HepG2 (cell line): ENCODE data around the gene SLC22A5. TPM values are rescaled to one million over a fixed set of nuclear protein-coding genes. Genes with fewer than 3 reads are reported as not detected.

Experiments
- BORCS8-MEF2B ChIP-seq: sonication (generic); formaldehyde crosslinking; IDR thresholded peaks from 2 replicates; pipeline ENCODE4 v1.8.0; 2022; ENCODE audit warnings: mild to moderate bottlenecking, missing genetic modification reagents
- CENPX ChIP-seq: sonication (generic); formaldehyde crosslinking; IDR thresholded peaks from 2 replicates; pipeline ENCODE4 v1.9.0; 2021; ENCODE audit warnings: mild to moderate bottlenecking, missing genetic modification reagents, moderate library complexity
- CREB1 ChIP-seq, 2 experiments: fragments of 450-650 bp in 1 of 2; IDR thresholded peaks; 2 replicates each; pipeline ENCODE4 v1.6.1; 2016 to 2017; ENCODE audit warnings: control low read depth in 1 of 2, mild to moderate bottlenecking in 1 of 2, missing compliant biosample characterization in 1 of 2, missing genetic modification characterization in 1 of 2
- HMG20B ChIP-seq: conservative IDR thresholded peaks from 2 replicates; pipeline ENCODE4 v1.6.1; 2016; ENCODE audit warnings: missing genetic modification reagents, missing compliant biosample characterization
- KLF15 ChIP-seq: sonication (generic); formaldehyde crosslinking; IDR thresholded peaks from 2 replicates; pipeline ENCODE4 v1.8.1; 2023; ENCODE audit warnings: borderline replicate concordance, mild to moderate bottlenecking, inconsistent platforms, missing genetic modification reagents, mixed read lengths
- MAFG ChIP-seq: sonication (generic); formaldehyde crosslinking; IDR thresholded peaks from 2 replicates; pipeline ENCODE4 v1.5.1; 2020; ENCODE audit warnings: mild to moderate bottlenecking, missing genetic modification reagents
- MTF2 ChIP-seq: sonication (generic); formaldehyde crosslinking; IDR thresholded peaks from 2 replicates; pipeline ENCODE4 v1.5.0; 2020; ENCODE audit warnings: missing genetic modification reagents, borderline replicate concordance
- POLR2G ChIP-seq: fragments of 200-400 bp; formaldehyde crosslinking; IDR thresholded peaks from 2 replicates; pipeline ENCODE4 v1.6.1; 2018; ENCODE audit warnings: mild to moderate bottlenecking, low read depth, low read length, moderate library complexity
- RFX3 ChIP-seq: IDR thresholded peaks from 2 replicates; pipeline ENCODE4 v1.6.1; 2016; ENCODE audit warnings: missing biosample characterization, missing genetic modification reagents
- TAF1 ChIP-seq: sonication (generic); formaldehyde crosslinking; IDR thresholded peaks from 2 replicates; pipeline ENCODE4 v1.4.0; 2020; ENCODE audit warnings: missing genetic modification reagents
- TCF7 ChIP-seq: sonication (generic); IDR thresholded peaks from 2 replicates; pipeline ENCODE4 v1.6.1; 2016; ENCODE audit warnings: antibody characterized with exemption, low read depth
- ZNF432 ChIP-seq: sonication (generic); formaldehyde crosslinking; IDR thresholded peaks from 2 replicates; pipeline ENCODE4 v1.5.0; 2020; ENCODE audit warnings: missing genetic modification reagents, mild to moderate bottlenecking, borderline replicate concordance
- ZNF543 ChIP-seq: sonication (generic); formaldehyde crosslinking; IDR thresholded peaks from 2 replicates; pipeline ENCODE4 v1.4.0; 2020; ENCODE audit warnings: mild to moderate bottlenecking, missing genetic modification reagents
- ZNF556 ChIP-seq: sonication (generic); formaldehyde crosslinking; IDR thresholded peaks from 2 replicates; pipeline ENCODE4 v1.4.0; 2020; ENCODE audit warnings: mild to moderate bottlenecking, missing genetic modification reagents, borderline replicate concordance
- ZNF776 ChIP-seq: sonication (generic); formaldehyde crosslinking; IDR thresholded peaks from 2 replicates; pipeline ENCODE4 v1.4.0; 2020; ENCODE audit warnings: mild to moderate bottlenecking, missing genetic modification reagents
- ZNF782 ChIP-seq: sonication (generic); formaldehyde crosslinking; IDR thresholded peaks from 2 replicates; pipeline ENCODE4 v1.4.0; 2020; ENCODE audit warnings: missing genetic modification reagents, mild to moderate bottlenecking, borderline replicate concordance
- ZNF841 ChIP-seq: sonication (generic); formaldehyde crosslinking; IDR thresholded peaks from 2 replicates; pipeline ENCODE4 v1.8.1; 2023; ENCODE audit warnings: missing genetic modification reagents, borderline replicate concordance
- polyA plus RNA-seq, 8 experiments: library from polyadenylated mRNA; depleted of rRNA in 3 of 8; stranded (reverse) in 7 of 8; unstranded in 1 of 8; fragments of >200 nt; fragmentation: Illumina TruSeq in 4 of 8; extraction: Trizol in 4 of 8; gene quantifications; 2 replicates each; pipeline versions ENCODE4 v1.2.1 to v1.2.3, GENCODE V29; 2011 to 2016; ENCODE audit warnings: low read depth in 4 of 8, missing spikeins in 1 of 8, mixed read lengths in 1 of 8; ENCODE audit not compliant: insufficient read depth in 1 of 8
- total RNA-seq, 5 experiments: library from RNA; depleted of rRNA; stranded (reverse); fragments of >200 nt; fragmentation: Illumina TruSeq; extraction: Trizol; gene quantifications; 2 replicates each; pipeline ENCODE4 v1.2.3, GENCODE V29; 2016; ENCODE audit warnings: low read depth in 1 of 5
- TF ChIP-seq, protein P1 (sequence below): sonication (generic); formaldehyde crosslinking; IDR thresholded peaks from 2 replicates; pipeline ENCODE4 v1.8.1; 2023; ENCODE audit warnings: mild to moderate bottlenecking, inconsistent platforms, moderate library complexity, missing genetic modification reagents, borderline replicate concordance
- TF ChIP-seq, protein P2 (sequence below): IDR thresholded peaks from 2 replicates; pipeline ENCODE4 v1.6.1; 2016; ENCODE audit warnings: mild to moderate bottlenecking
- TF ChIP-seq, protein P3 (sequence below): sonication (generic); formaldehyde crosslinking; IDR thresholded peaks from 2 replicates; pipeline ENCODE4 v1.4.0; 2020; ENCODE audit warnings: missing genetic modification reagents
- TF ChIP-seq, protein P4 (sequence below): sonication (generic); formaldehyde crosslinking; IDR thresholded peaks from 2 replicates; pipeline ENCODE4 v1.5.0; 2020; ENCODE audit warnings: missing genetic modification reagents
- TF ChIP-seq, protein P5 (sequence below): sonication (generic); formaldehyde crosslinking; IDR thresholded peaks from 2 replicates; pipeline ENCODE4 v1.4.0; 2020; ENCODE audit warnings: mild to moderate bottlenecking, missing genetic modification reagents
- TF ChIP-seq, protein P6 (sequence below): sonication (generic); formaldehyde crosslinking; IDR thresholded peaks from 2 replicates; pipeline ENCODE4 v1.8.0; 2022; ENCODE audit warnings: missing genetic modification reagents, mild to moderate bottlenecking, borderline replicate concordance

Gene SLC22A5
- total and polyA plus RNA-seq, 2 of the 13 experiments (the other 11 are each of a cell fraction or from before 2014, with no cell fraction given): 7.1 to 15.1 TPM

DNA sequence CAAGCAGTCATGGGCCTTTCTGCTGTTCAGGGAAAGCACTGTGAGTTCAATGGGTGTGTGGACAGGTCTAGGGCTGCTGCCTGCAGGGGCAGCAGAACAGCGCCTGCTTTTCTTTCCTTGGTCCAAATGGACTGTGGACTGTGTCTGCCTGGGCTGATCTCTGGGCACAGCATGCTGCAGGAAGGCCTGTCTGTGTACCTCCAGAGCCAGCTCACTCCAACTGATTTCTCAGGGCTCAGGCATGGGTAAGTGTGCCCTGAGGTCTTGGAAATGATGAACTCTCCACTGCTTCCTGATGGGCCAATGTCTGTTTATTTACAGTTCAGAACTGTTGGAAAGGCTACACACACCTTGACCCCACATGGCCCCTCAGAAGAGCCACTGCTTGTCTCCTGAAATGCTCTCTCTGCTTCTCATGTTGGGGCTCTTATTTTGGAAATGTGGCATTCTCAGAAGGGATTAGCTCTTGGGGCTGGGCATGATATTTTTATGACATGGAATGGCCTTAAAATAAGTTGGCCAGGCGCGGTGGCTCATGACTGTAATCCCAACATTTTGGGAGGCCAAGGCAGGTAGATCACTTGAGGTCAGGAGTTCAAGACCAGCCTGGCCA, 48.3 kb upstream of the SLC22A5 start (continued):
- no peak for TF ChIP-seq ZNF782 (CRISPR knock-in tag)
- TF ChIP-seq, protein P1, sequence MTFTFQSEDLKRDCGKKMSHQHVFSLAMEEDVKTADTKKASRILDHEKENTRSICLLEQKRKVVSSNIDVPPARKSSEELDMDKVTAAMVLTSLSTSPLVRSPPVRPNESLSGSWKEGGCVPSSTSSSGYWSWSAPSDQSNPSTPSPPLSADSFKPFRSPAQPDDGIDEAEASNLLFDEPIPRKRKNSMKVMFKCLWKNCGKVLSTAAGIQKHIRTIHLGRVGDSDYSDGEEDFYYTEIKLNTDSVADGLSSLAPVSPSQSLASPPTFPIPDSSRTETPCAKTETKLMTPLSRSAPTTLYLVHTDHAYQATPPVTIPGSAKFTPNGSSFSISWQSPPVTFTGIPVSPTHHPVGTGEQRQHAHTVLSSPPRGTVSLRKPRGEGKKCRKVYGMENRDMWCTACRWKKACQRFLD (CRISPR knock-in tag): no peak
- TF ChIP-seq, protein P2, sequence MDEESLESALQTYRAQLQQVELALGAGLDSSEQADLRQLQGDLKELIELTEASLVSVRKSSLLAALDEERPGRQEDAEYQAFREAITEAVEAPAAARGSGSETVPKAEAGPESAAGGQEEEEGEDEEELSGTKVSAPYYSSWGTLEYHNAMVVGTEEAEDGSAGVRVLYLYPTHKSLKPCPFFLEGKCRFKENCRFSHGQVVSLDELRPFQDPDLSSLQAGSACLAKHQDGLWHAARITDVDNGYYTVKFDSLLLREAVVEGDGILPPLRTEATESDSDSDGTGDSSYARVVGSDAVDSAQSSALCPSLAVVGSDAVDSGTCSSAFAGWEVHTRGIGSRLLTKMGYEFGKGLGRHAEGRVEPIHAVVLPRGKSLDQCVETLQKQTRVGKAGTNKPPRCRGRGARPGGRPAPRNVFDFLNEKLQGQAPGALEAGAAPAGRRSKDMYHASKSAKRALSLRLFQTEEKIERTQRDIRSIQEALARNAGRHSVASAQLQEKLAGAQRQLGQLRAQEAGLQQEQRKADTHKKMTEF (CRISPR knock-in tag): no peak
- no peak for TF ChIP-seq ZNF841 (CRISPR knock-in tag)
- no peak for TF ChIP-seq ZNF432
- TF ChIP-seq MTF2 (CRISPR knock-in tag): no peak
- TF ChIP-seq CENPX (CRISPR knock-in tag): no peak
- no peak for TF ChIP-seq TAF1
- TF ChIP-seq, protein P3, sequence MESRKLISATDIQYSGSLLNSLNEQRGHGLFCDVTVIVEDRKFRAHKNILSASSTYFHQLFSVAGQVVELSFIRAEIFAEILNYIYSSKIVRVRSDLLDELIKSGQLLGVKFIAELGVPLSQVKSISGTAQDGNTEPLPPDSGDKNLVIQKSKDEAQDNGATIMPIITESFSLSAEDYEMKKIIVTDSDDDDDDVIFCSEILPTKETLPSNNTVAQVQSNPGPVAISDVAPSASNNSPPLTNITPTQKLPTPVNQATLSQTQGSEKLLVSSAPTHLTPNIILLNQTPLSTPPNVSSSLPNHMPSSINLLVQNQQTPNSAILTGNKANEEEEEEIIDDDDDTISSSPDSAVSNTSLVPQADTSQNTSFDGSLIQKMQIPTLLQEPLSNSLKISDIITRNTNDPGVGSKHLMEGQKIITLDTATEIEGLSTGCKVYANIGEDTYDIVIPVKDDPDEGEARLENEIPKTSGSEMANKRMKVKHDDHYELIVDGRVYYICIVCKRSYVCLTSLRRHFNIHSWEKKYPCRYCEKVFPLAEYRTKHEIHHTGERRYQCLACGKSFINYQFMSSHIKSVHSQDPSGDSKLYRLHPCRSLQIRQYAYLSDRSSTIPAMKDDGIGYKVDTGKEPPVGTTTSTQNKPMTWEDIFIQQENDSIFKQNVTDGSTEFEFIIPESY (CRISPR knock-in tag): 0 out of 2 replicates have a peak, but pooled peaks have one; percentile 28
- TF ChIP-seq TCF7: no peak
- TF ChIP-seq, protein P4, sequence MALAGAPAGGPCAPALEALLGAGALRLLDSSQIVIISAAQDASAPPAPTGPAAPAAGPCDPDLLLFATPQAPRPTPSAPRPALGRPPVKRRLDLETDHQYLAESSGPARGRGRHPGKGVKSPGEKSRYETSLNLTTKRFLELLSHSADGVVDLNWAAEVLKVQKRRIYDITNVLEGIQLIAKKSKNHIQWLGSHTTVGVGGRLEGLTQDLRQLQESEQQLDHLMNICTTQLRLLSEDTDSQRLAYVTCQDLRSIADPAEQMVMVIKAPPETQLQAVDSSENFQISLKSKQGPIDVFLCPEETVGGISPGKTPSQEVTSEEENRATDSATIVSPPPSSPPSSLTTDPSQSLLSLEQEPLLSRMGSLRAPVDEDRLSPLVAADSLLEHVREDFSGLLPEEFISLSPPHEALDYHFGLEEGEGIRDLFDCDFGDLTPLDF: no peak
- no peak for TF ChIP-seq BORCS8-MEF2B (CRISPR knock-in tag)
- TF ChIP-seq RFX3 (CRISPR knock-in tag): no peak
- no peak for TF ChIP-seq MAFG (CRISPR knock-in tag)
- TF ChIP-seq, protein P5, sequence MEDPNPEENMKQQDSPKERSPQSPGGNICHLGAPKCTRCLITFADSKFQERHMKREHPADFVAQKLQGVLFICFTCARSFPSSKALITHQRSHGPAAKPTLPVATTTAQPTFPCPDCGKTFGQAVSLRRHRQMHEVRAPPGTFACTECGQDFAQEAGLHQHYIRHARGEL (CRISPR knock-in tag): no peak
- no peak; the same call in 1 of the 2 replicates for TF ChIP-seq HMG20B
- TF ChIP-seq, protein P6, sequence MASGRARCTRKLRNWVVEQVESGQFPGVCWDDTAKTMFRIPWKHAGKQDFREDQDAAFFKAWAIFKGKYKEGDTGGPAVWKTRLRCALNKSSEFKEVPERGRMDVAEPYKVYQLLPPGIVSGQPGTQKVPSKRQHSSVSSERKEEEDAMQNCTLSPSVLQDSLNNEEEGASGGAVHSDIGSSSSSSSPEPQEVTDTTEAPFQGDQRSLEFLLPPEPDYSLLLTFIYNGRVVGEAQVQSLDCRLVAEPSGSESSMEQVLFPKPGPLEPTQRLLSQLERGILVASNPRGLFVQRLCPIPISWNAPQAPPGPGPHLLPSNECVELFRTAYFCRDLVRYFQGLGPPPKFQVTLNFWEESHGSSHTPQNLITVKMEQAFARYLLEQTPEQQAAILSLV (CRISPR knock-in tag): no peak
- no peak for TF ChIP-seq KLF15 (CRISPR knock-in tag)
- TF ChIP-seq ZNF776 (CRISPR knock-in tag): no peak
- no peak for TF ChIP-seq CREB1 (IDR thresholded peaks at IDR 0.05)
- TF ChIP-seq CREB1 (CRISPR knock-in tag; IDR thresholded peaks at IDR 0.05): no peak
- TF ChIP-seq ZNF556 (CRISPR knock-in tag): no peak; the same call in 1 of the 2 replicates
- no peak for TF ChIP-seq ZNF543 (CRISPR knock-in tag)
- no peak for TF ChIP-seq POLR2G
